OCI-M2 (cell line): ENCODE results near the gene KDM4B.

Experiments used
- DNase-seq: peaks from one replicate; lab custom pipeline; 2025; ENCODE audit not compliant: unreplicated experiment; lab: John Stamatoyannopoulos, UW

KDM4B gene

GRCh38 chr19:5103812-5104410 is 135.0 kb downstream of the KDM4B start:
- DNase-seq = no peak

DNA sequence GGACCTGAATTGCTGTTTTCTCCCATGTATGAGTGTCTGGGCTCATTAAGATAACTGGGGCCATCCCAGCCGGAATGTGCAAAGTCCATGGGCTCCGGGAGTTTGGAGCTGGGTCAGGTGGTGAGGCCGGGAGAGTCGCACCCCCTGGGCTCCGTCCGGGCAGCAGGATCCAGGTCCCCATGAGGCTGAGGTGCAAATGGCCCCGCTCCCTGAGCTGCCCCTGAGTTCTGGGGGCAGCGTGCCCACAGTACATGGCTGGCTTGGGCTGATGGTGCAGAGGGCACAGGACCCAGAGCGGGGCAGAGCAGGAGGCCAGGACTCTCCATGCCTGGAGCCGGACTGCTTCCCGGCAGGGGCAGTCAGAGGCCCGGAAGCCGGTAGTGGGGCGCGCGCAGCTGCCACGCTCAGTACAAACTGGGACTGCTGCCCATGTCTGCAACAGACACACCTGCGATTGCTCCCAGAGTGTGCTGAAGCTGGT is 136.0 kb downstream of the KDM4B start:
- no peak for DNase-seq

DNA sequence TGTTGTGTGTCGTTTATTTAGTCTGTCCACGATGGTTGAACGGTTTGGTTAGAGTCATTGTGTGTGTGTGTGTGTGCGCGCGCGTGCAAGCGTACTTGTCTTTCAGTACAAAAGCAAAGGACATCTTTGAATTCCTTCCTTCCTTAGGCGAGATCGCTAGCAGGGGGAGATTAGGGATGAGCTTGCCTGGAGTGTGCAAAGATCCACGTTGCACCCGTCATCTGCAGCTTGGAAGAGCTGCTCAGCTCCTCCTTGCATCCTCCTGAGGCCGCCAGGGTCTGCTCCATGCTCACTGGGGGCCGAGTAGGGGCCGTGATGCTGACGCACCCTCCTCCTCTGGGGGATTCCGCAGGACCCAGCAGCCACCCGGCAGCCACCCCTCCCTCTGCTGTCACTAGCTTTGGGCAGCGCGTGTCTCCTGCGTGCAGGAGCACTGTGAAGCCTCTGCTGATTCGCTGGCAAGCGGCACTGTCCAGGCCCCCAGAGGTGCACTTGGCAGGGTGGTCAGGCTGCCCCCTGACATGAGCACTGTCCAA is 137.3 kb downstream of the KDM4B start:
- DNase-seq = no peak

GRCh38 chr19:5106971-5107370 is 138.1 kb downstream of the KDM4B start:
- DNase-seq = no peak

DNA sequence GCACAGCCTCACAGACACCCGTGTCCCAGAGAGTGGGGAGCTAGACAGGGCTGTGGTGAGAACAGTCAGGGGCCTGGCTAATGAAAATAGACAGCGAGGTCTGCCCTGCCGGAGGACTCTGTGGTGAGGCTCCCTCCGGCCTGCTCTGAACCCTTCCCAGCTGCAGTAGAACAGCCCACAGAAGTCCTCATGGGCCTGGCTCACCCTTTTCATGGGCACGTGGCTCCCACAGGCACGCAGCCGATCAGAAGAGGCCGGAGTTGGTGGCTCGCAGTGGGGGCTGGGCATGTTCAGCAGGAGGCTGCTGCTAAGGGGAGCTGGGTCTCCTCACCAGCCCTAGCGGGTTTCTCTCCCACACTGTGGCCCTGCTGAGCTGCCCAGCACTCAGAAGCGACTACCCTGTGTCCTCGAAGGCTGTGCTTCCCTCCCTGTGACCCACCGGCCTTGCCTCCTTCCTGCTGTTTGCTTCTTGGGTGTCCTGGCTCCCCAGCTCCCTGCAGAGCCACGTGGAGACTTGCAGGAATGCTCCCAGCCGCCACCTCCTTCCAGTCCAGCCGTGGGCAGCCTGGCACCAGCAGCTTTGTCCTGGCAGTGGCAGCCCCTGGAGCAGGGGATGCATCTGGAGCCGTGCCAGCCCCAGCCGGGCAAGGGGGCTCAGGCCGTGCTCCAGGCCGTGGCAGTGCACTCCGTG is 138.7 kb downstream of the KDM4B start:
- no peak for DNase-seq

DNA sequence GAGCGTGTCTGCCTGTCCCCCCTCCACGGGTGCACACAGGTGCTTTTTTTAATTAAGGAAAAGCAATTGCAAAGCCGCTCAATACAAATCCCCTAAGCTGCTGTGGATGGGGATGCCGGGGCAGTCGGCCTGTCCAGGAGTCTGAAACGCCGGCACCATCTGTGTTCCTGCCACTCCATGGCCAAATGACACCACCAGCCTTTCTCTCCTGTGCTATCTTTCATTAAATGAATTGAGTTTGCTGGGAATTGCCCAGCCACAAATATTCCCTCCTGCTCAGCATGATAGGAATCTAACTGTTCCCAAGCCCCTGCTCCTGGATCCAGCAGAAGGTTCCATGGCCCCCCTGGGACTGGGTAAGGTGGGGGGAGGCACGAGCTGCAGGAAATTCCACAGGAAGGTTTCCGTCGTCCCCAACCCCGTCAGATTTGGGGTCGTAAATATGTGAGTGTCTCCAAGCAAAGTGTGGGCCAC is 139.2 kb downstream of the KDM4B start:
- no peak for DNase-seq

DNA sequence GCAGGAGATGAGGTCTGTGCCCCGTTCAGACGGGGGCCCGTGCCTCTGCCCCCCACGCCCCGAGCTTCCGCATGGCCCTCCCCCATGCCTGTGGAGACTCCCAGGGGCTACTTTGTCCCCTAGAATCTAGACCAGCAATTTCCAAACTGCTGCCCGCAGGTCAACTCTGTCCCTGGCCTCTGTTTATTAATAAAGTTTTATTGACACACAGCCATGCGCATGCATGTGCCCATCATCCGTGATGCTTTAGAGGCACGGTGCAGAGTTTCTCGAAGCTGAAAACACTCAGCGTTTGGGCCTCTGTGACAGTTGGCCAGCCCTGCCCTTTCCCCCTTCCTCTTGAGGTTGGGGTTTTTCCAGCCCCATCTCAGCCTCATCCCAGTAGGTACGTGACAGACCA is 140.0 kb downstream of the KDM4B start:
- no peak for DNase-seq

GRCh38 chr19:5109560-5109959 is 140.6 kb downstream of the KDM4B start:
- no peak for DNase-seq

DNA sequence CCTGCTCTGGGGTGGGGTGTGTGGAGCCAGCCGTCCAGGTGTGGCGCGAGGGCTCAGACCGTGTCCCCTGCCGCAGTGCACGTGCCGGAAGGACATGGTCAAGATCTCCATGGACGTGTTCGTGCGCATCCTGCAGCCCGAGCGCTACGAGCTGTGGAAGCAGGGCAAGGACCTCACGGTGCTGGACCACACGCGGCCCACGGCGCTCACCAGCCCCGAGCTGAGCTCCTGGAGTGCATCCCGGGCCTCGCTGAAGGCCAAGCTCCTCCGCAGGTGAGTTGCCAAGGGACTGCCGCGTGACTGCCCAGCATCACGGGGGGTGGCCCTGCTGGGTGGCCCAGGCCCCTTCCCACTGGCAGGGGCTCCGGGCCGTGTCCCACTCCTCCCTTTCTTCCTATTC is 141.6 kb downstream of the KDM4B start:
- DNase-seq = no peak

DNA sequence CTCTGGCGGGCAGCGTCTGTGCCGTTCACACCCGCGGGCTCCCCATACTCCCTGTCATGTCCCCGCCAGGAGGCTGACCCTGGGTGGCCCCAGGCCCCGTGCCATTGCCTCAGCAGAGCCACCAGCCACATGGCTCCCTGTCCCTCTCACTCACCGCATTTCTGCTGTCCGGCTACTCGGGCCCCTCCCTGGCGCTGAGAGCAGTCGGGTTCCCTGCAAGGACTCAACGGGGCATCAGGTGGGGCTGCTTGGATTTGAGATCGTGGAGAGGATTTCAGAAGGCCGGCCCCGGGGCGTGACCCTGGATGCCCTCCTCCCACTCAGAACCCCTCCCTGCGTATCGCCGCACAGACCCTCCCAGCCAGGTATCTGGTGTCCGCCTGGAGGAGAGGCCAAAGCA is 142.1 kb downstream of the KDM4B start:
- no peak for DNase-seq

- DNase-seq = no peak
These were observed 143.3 kb downstream of the KDM4B start for GRCh38 chr19:5112175-5112574.

DNA sequence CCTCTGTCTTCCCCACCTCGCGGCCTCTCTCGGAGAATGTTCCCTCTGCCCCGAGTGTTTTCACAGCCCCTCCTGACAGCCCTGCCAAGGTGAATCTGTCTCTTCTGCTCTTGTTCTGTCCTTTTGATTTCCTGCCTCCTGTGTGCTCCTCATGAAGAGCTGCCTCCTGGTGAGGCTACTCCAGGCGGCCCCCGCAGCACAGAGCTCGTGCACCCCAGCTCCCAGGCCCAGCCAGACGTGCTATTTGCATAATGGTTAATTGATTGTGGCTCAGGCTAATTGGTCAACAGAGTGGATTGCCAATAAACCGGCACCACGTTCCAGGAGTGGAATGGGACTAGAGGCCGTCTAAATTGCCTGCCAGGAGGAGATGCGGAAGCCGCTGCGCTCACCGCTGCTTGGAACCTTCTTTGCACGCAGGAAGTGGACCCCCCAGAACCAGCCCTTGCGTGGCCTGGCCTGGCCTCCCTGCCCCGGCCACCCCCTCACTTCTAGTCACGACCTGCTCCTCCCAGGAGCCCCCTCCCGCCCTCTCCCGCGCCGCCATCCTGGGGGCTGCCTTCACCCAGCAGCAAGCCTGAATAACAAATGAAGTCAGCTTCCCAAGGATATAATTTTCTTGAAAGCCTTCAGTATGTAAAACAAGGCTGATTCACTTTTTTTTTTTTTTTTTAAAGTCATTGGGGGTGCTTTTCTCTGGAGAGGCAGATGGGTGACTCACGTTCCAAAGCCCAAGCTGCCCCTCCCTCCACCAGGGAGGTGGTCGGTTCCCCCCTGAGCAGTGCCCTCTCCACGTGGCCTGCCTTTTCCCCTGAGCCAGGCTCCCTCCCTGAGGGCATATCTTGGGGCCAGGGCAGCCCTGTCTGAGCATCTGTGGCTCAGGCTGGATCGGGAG is 144.0 kb downstream of the KDM4B start:
- no peak for DNase-seq

GRCh38 chr19:5113633-5114586 is 145.0 kb downstream of the KDM4B start:
- no peak for DNase-seq

DNA sequence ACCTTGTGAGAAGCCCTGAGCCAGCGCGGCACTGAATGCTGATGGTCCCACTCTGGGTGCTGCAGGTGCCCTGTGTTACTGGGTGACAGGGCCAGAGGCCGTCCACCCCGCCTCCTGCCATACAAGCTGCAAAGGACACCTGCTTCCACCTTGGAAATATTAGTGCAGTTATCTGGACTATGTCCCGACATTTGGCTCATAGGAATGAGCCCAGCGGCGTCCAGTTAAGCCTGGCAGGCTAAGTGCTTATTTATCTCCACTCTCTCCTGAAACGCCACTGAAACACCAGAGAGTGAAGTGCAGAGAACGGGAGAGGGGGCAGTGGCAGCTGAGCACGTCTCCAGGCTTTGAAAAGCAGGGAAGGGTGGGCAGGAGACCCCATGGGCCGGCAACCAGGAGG is 145.8 kb downstream of the KDM4B start:
- no peak for DNase-seq

- DNase-seq = no peak
These were observed 146.4 kb downstream of the KDM4B start for GRCh38 chr19:5115351-5115750.

GRCh38 chr19:5115771-5116202 is 146.9 kb downstream of the KDM4B start:
- no peak for DNase-seq

- no peak for DNase-seq
These were observed 147.4 kb downstream of the KDM4B start for GRCh38 chr19:5116292-5116691.

DNA sequence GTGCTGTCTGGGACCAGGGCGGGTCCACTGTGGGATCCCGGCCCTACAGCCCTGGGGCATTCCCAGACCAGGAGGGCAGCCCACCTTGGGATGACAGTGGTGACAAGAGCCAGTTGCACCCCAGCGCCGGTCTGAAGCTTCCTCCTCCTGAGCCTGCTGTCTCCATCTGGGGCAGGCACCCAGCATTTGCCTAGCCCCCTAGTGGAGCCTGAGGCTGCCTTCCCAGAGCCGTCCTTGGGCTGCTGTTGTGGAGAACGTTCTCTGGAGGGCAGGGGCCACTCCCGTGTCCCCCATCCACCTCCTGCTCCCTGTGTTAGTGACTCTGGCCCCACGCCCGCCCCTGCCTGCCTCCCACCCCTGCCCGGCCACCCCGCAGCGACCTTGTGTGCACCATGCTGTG is 148.5 kb downstream of the KDM4B start:
- no peak for DNase-seq

DNA sequence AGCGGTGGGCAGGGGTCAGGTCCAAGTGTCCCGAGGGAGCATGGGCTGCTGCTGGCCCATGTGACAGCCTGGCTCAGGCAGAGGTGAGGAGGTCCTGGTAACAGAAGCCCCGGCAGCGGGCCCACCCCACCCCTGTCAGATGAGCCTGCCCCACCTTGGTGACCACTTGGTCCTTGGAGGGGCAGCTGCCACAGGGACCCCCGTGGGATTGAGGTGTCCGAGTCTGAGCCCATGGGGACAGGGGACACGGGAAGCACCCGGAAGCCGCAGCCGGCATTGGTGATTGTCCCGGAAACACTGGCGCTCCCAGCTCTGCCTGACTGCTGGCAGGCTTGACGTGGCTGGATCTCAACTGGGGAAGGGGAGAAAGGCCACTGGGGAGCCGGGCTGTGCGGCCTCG is 149.1 kb downstream of the KDM4B start:
- DNase-seq = no peak

DNA sequence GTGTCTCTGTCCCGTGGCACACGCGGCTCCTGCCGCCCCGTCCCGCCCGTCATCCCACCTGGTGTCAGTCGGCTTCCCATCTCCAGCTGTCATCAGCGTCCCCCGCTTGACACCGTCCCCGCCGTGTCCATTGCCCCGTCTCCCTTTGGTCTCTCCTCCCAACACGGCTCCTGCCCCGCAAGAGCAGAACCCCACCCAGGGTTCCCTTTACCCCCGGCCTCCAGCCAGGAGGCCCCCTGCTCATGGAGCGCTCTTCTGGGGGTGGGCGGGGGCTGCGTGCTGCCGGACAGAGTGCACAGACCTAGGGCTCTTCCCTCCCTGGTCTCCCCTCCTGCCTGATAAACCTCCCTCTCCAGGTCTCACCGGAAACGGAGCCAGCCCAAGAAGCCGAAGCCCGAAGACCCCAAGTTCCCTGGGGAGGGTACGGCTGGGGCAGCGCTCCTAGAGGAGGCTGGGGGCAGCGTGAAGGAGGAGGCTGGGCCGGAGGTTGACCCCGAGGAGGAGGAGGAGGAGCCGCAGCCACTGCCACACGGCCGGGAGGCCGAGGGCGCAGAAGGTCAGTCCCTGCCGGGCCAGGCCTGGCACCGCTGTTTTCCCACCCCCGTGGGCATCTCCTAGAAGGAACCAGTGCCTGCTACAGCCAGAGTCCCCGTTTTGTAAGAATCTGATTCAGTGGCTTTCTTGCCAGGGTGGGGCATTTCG is 150.5 kb downstream of the KDM4B start:
- DNase-seq = no peak
